A549 treated with Hydrocortisone at 1 μM for 4 hours (cell line): ENCODE measurements around the gene TM7SF3. TPM values are rescaled to one million over a fixed set of nuclear protein-coding genes. Genes with fewer than 3 reads are reported as not detected.

Experiments
- total RNA-seq: library from RNA; stranded (reverse); fragments of 200-300 nt; extraction: Qiagen RNA extraction; gene quantifications from 5 replicates; pipeline ENCODE4 v1.2.3, GENCODE V29; 2022

TM7SF3 gene
- total RNA-seq: 75.3 to 82.3 TPM (median 77.0 TPM) in 5 replicates

GRCh38 chr12:27014085-27014858 is at the start of gene TM7SF3:
Gene TM7SF3 (minus strand): TSS chr12:27014384. CDS start chr12:27014168, 216 bp downstream.

GRCh38 chr12:26937863-26938700 is 76.1 kb downstream of the TM7SF3 start, which contains the start of the genes FGFR1OP2 and INTS13:
Gene FGFR1OP2 (plus strand): TSS chr12:26938470. CDS start chr12:26954159, 15,689 bp downstream.
Gene INTS13 (minus strand): TSS chr12:26937981. CDS start chr12:26936803, 1,178 bp downstream.

Other genes with a start within 250 kb of the TM7SF3 start
- gene ITPR2, start 181.2 kb downstream of the TM7SF3 start, total RNA-seq: 1.6 to 3.3 TPM (median 2.8 TPM) in 5 replicates
- 19.5 to 34.7 TPM (median 21.9 TPM) in 5 replicates for gene INTS13, start 76.4 kb downstream of the TM7SF3 start, total RNA-seq
- gene FGFR1OP2, start 75.9 kb downstream of the TM7SF3 start, total RNA-seq: 24.9 to 34.0 TPM (median 26.0 TPM) in 5 replicates
- gene MED21, start 8.2 kb upstream of the TM7SF3 start, total RNA-seq: 20.9 to 30.9 TPM (median 28.6 TPM) in 5 replicates
- gene C12orf71, start 68.2 kb upstream of the TM7SF3 start, total RNA-seq: not detected in 5 replicates
- gene STK38L, start 229.9 kb upstream of the TM7SF3 start, total RNA-seq: 11.2 to 13.6 TPM (median 12.6 TPM) in 5 replicates